Loucy (cell line): Measurements from ENCODE around the gene FMN1.

ENCODE experiments used
- H2AFZ ChIP-seq: fragments of 200-600 bp; sonication (generic); 2 replicates; pipeline ENCODE4 v1.6.0; 2016; ENCODE audit warnings: antibody characterized with exemption, mild to moderate bottlenecking, low read length, moderate library complexity
- H3F3A ChIP-seq: fragments of 200-600 bp; 2 replicates; pipeline ENCODE4 v1.6.0; 2016; ENCODE audit warnings: antibody characterized with exemption, low read depth, mild to moderate bottlenecking
- H3K27me3 ChIP-seq: fragments of 200-600 bp; sonication (generic); 2 replicates; pipeline ENCODE4 v1.6.1; 2014; ENCODE audit warnings: low read length, mild to moderate bottlenecking; ENCODE audit not compliant: insufficient read depth, poor library complexity, severe bottlenecking
- H3K36me3 ChIP-seq: fragments of 200-600 bp; sonication (generic); 2 replicates; pipeline ENCODE4 v1.6.1; 2016; ENCODE audit warnings: low read length; ENCODE audit not compliant: insufficient read depth
- H3K4me1 ChIP-seq: fragments of 200-600 bp; sonication (generic); 2 replicates; pipeline ENCODE4 v1.5.1; 2014; ENCODE audit warnings: low read length, mild to moderate bottlenecking; ENCODE audit not compliant: insufficient read depth, poor library complexity, severe bottlenecking
- H3K4me2 ChIP-seq: fragments of 200-600 bp; sonication (generic); 2 replicates; pipeline ENCODE4 v1.6.0; 2014; ENCODE audit warnings: antibody characterized with exemption, low read length, low read depth, mild to moderate bottlenecking; ENCODE audit not compliant: poor library complexity, severe bottlenecking
- H3K4me3 ChIP-seq: fragments of 200-600 bp; sonication (generic); 2 replicates; pipeline ENCODE4 v1.5.1; 2014; ENCODE audit warnings: low read length, mild to moderate bottlenecking, mixed read lengths; ENCODE audit not compliant: poor library complexity, severe bottlenecking
- H3K79me2 ChIP-seq: fragments of 200-600 bp; sonication (generic); 2 replicates; pipeline ENCODE4 v1.6.1; 2014; ENCODE audit warnings: low read length; ENCODE audit not compliant: insufficient read depth
- H3K9ac ChIP-seq: fragments of 200-600 bp; sonication (generic); 2 replicates; pipeline ENCODE4 v1.6.0; 2014; ENCODE audit warnings: mild to moderate bottlenecking, low read depth, low read length, moderate library complexity; ENCODE audit not compliant: poor library complexity, severe bottlenecking
- H3K9me2 ChIP-seq: fragments of 200-600 bp; sonication (generic); replicated peaks from 2 replicates; pipeline ENCODE4 v1.6.1; 2016; ENCODE audit warnings: low read depth, low read length, mixed read lengths
- H3K9me3 ChIP-seq: fragments of 200-600 bp; sonication (generic); 2 replicates; pipeline ENCODE4 v1.6.1; 2014; ENCODE audit warnings: mild to moderate bottlenecking, antibody characterized with exemption, low read length, low read depth; ENCODE audit not compliant: insufficient read depth
- H4K20me1 ChIP-seq: fragments of 200-600 bp; sonication (generic); 2 replicates; pipeline ENCODE4 v1.6.0; 2014; ENCODE audit warnings: antibody characterized with exemption, low read length, mild to moderate bottlenecking; ENCODE audit not compliant: insufficient read depth, poor library complexity, severe bottlenecking
- EZH2phosphoT487 ChIP-seq: fragments of 200-600 bp; IDR thresholded peaks from 2 replicates; pipeline ENCODE4 v1.6.1; 2018; ENCODE audit warnings: antibody characterized with exemption, mild to moderate bottlenecking, moderate library complexity, borderline replicate concordance
- TF ChIP-seq, protein P1 (sequence below): fragments of 200-600 bp; sonication (generic); conservative IDR thresholded peaks from 2 replicates; pipeline ENCODE4 v1.5.1; 2014; ENCODE audit warnings: mild to moderate bottlenecking, antibody characterized with exemption, low read length

The FMN1 gene

DNA sequence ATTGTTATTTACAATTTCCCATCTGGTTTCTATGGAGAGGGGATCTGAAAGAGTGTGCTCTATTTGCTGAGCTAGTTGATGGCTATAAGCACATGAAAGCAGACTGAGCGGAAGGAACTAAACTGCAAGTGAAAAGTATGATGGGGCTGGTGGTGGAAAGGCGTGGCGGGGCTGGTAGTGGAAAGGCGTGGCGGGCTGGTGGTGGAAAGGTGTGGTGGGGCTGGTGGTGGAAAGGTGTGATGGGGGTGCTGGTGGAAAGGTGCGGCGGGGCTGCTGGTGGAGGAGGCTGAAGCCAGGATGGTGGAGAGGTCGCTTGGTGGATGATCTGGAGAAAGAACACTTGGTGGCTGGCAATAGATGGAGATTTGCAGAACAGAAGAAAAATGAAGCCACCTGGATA is 136.7 kb downstream of the FMN1 start:
- H4K20me1 ChIP-seq = no peaks in the 10 kb centered on the region

DNA sequence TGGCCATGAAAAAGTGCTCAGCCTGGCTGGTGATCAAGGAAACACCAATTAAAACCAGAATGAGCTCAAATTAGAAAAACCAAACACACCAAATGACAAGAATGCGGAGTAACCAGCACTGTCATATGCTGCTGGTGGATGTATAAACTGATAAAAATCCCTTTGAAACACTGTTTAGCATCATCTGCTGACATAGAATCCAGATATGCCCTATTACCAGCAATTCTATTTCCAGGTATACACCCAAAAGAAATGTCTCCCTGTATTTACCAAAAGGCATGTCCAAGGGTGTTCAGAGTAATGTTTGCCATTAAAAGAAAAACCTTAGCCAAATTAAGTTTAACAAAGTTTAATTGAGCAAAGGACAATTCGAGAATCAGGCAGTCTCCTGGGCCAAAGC is 138.6 kb downstream of the FMN1 start:
- no peaks in the 10 kb centered on the region for H3K27me3 ChIP-seq
- TF ChIP-seq, protein P1, sequence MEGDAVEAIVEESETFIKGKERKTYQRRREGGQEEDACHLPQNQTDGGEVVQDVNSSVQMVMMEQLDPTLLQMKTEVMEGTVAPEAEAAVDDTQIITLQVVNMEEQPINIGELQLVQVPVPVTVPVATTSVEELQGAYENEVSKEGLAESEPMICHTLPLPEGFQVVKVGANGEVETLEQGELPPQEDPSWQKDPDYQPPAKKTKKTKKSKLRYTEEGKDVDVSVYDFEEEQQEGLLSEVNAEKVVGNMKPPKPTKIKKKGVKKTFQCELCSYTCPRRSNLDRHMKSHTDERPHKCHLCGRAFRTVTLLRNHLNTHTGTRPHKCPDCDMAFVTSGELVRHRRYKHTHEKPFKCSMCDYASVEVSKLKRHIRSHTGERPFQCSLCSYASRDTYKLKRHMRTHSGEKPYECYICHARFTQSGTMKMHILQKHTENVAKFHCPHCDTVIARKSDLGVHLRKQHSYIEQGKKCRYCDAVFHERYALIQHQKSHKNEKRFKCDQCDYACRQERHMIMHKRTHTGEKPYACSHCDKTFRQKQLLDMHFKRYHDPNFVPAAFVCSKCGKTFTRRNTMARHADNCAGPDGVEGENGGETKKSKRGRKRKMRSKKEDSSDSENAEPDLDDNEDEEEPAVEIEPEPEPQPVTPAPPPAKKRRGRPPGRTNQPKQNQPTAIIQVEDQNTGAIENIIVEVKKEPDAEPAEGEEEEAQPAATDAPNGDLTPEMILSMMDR = no peak
- no peak for TF ChIP-seq EZH2phosphoT487
- no peaks in the 10 kb centered on the region for H3K4me1 ChIP-seq
- H3K36me3 ChIP-seq = no peaks in the 10 kb centered on the region
- no peak overlapping the region for H3K4me2 ChIP-seq
- no peaks in the 10 kb centered on the region for H3K79me2 ChIP-seq
- H3K4me3 ChIP-seq = no peak overlapping the region
- no peaks in the 10 kb centered on the region for H4K20me1 ChIP-seq
- no peaks in the 10 kb centered on the region for H3F3A ChIP-seq
- H3K9ac ChIP-seq = no peak overlapping the region
- H3K9me3 ChIP-seq = no peaks in the 10 kb centered on the region
- H3K9me2 ChIP-seq = no peaks in the 10 kb centered on the region
- H2AFZ ChIP-seq = no peak overlapping the region

More for the DNA sequence above, 136.7 kb downstream of the FMN1 start:
- Histone ChIP-seq H3K4me1 (no peaks in the 10 kb centered on the region), H2AFZ (no peak overlapping the region), H3F3A (no peaks in the 10 kb centered on the region), H3K79me2 (no peaks in the 10 kb centered on the region), H3K9ac (no peak overlapping the region), H3K4me2 (no peak overlapping the region), H3K9me2 (no peaks in the 10 kb centered on the region), H3K4me3 (no peak overlapping the region), H3K27me3 (no peaks in the 10 kb centered on the region), H3K36me3 (no peaks in the 10 kb centered on the region), H3K9me3 (no peaks in the 10 kb centered on the region)
- no peak for TF ChIP-seq EZH2phosphoT487

DNA sequence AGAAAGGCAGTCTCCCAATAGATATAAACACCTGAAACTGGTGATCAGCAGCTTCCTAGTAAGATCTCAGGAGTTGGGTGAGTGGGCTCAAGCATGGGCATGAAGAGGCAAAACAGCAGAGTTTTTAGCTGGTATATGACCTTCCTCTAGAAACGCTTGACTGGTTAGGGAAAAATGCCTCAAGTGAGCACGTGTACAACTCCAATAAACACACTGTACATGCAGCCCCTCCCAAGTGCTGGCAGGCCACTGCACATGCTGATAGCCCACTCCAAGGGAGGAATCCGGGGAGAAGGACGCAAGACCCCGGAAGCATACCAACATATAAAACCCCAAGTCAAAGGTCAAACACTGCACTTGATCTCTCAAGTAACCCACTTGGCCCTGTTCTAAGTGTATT is 143.0 kb downstream of the FMN1 start:
- no peak overlapping the region for H3K9ac ChIP-seq
- H2AFZ ChIP-seq = no peak overlapping the region
- no peaks in the 10 kb centered on the region for H3K9me2 ChIP-seq
- H3K9me3 ChIP-seq = peaks cover 28% of the 10 kb centered on the region; the same call in 1 of the 2 replicates
- TF ChIP-seq, protein P1 = no peak
- no peak for TF ChIP-seq EZH2phosphoT487
- H3K36me3 ChIP-seq = no peaks in the 10 kb centered on the region
- no peaks in the 10 kb centered on the region for H3F3A ChIP-seq
- no peaks in the 10 kb centered on the region for H4K20me1 ChIP-seq
- H3K27me3 ChIP-seq = no peaks in the 10 kb centered on the region
- no peaks in the 10 kb centered on the region for H3K79me2 ChIP-seq
- no peak overlapping the region for H3K4me2 ChIP-seq
- no peaks in the 10 kb centered on the region for H3K4me1 ChIP-seq
- no peak overlapping the region for H3K4me3 ChIP-seq

DNA sequence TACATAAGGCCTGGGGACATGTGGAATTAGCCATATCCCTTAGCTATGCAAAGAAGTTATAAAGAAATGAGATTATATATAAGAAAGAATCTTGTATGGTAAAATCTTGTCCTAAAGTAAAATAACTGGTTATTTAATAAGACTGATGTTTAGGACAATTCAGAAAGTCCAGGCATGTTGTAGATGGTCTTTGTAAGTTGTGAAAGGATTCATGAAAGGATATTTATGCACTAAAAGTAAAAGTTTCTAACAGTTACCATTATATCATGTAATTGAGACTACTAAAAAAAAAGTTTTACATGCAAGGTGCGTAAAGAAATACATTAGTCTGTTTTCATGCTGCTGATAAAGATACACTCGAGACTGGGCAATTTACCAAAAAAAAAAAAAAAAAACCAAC is 146.3 kb downstream of the FMN1 start:
- no peaks in the 10 kb centered on the region for H3K4me1 ChIP-seq
- no peak overlapping the region for H3K4me3 ChIP-seq
- H3K9ac ChIP-seq = no peak overlapping the region
- H2AFZ ChIP-seq = no peak overlapping the region
- no peaks in the 10 kb centered on the region for H4K20me1 ChIP-seq
- no peak for TF ChIP-seq EZH2phosphoT487
- TF ChIP-seq, protein P1 = no peak
- no peaks in the 10 kb centered on the region for H3K36me3 ChIP-seq
- H3K79me2 ChIP-seq = no peaks in the 10 kb centered on the region
- H3K9me3 ChIP-seq = peaks cover 39% of the 10 kb centered on the region; the same call in 1 of the 2 replicates
- no peaks in the 10 kb centered on the region for H3K27me3 ChIP-seq
- no peaks in the 10 kb centered on the region for H3K9me2 ChIP-seq
- H3F3A ChIP-seq = no peaks in the 10 kb centered on the region
- no peak overlapping the region for H3K4me2 ChIP-seq
